GM21576 (cell line): ENCODE data around the gene AKIRIN2.

Source experiments
- ATAC-seq: cut with Tn5 transposase; IDR thresholded peaks from one replicate; pipeline ENCODE4 v1.9.1; 2021; ENCODE audit warnings: mild to moderate bottlenecking, moderate library complexity; ENCODE audit not compliant: unreplicated experiment

AKIRIN2 gene

DNA sequence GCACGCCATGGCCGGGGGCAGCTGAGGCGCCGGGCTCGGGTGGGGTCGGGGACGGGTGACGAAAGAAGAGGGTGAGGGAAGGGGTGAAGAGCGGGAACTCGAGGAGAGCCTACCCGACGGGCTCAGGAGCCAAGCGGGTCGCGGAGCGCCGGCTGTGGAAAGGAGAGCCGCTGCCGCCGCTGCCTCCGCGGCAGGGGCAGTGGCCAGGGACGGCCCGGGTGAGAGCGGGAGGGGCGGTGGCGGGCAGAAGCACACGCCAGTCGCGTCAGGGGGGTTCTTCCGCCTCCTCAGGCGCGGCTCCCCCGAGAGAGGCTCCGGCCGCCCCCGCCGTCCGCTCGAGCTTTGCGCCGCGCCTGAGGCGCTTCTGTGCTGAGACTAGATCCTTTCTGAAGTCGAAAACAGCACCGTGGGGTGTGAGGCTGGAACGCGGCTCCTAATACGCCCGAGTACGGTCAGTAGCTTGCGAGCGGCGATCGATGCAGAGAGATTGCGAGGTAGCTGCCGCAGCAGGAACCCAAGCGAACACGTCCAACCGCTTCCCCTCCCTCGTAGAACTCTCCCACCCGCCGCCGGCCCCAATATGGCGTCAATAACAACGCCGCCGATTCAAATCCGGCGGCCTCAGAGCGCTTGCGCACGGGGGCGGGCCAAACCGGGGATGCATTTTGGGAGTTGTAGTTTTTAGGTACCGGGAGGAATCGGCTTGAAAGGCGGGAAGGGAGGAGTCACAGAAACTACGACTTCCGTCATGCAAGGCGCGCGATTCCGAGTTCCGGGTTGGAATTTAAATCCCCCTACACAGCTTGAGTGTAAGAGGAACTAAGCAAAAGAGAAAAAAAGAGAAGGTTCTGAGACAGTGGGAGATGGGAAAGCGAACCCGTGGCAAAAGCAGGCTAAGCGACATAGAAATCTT is at the start of gene AKIRIN2:
AKIRIN2 (minus strand) TSS at position 558 of the 913 bp plus-strand sequence; CDS start at position 9, 549 bp downstream.
- peak; percentile 67 for ATAC-seq

DNA sequence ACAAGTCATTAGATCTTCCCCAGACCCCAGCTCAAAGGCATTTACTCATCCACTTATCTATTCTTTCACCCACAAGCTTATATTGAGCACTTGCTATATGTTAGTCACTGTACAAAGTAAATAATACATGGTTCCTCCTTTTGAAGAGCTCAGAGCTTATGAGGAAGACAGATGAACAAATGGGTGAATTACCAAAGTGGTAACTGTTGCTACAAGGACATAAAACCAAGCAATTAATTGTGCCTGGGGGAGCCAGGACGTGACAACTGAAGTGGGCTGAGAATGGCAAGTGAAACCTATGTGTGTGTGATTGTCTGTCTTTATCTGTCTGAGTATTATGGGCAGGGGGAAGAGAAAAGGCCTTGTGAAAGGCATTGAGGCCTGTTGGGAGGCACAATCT is 45.6 kb upstream of the AKIRIN2 start:
- ATAC-seq, result no peak

DNA sequence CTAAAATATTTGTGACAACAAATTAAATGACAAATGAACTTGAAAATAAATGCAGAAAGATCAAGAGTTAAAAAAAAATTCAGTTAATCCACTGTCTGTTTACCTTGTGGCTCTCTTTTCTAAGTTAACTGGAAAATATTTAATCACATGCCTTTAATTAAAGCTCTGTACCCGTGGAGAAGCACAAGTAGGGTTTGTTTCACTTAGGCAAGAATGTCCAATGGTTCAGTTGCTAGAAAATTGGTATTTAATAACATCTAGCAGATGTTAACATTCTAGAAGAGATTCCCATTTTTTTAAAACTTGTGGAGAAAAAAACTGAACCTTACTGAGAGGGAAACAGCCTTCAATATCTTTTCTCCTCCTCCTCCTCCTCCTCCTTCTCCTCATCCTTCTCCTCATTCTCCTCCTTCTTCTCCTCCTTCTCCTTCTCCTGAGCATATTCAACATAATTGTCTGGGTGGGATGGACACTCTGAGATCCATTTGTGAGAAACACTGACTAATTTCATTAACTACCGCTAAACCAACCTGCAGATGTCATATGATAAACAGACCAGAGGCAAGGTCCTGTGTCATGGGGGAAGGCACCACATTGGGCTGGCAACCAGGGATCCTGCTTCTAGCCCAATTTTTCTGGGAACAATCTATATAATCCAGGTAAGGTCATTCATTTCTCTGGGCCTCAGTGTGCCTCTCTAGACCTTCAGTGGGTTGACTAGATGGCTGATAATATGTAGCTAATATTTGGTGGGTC is 44.1 kb upstream of the AKIRIN2 start:
- ATAC-seq, result no peak

DNA sequence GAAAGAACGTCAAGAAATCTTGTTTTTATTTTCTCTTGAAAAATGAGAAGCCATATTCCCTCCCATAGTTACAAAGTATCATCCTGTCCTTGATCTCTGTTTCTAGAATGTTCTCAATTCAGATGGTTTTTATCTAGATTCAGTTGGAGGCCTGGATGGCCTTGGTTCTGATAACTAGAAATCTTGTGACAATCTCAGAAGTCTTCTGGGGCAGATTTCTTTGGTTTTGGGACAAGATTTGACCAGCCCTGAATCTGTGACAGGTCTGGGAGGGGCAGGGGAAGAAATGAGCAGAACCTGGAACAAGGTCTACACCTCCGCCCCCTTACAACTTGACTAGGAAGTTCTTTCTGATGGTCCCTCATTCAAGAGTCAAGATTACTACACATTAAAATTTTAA is 41.4 kb upstream of the AKIRIN2 start:
- ATAC-seq, result no peak

DNA sequence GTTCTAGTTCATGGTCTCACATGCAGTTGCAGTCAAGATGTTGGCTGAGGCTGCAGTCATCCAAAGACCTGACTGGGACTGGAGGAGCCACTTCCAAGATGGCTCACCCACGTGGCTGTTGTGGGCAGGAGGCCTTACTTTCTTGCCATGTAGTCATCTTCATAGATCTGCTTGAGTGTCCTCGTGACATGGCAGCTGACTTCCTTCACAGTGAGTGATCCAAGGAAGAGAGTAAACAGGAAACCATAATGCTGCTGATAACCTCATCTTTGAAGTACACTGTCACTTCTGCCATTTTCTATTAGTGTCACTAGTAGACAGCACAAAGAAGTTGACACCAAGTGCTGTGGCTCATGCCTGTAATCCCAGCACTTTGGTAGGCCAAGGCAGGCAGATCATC is 40.1 kb upstream of the AKIRIN2 start:
- ATAC-seq, result peak; percentile 42

DNA sequence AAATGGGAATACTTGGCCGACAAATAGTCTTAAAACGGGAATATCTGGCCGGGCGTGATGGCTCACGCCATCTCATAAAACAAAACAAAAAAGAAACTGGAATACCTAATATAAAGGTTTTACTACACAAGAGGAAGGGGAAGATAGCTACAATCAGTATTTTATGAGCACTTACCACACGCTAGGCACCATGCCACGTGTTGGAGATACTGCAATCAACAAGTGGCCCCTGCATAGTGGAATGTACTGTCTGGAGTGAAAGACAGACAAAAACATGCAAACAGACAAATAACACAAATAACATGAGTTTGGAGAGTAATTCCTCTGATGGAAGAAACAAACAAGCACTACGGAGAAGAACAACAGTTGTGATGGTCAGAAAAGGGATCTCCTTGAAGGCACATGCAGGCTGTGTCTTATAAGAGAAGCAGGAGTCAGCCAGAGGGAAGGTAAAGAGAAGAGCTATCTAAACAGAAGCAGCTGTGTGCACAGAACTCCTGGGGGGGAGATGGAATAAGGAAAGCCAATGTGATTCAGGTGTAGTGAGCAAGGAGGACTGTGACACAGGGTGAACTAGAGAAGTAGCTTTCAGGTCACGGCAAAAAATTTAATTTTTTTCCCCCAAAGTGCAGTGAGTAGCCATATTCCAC is 39.1 kb upstream of the AKIRIN2 start:
- no peak for ATAC-seq

DNA sequence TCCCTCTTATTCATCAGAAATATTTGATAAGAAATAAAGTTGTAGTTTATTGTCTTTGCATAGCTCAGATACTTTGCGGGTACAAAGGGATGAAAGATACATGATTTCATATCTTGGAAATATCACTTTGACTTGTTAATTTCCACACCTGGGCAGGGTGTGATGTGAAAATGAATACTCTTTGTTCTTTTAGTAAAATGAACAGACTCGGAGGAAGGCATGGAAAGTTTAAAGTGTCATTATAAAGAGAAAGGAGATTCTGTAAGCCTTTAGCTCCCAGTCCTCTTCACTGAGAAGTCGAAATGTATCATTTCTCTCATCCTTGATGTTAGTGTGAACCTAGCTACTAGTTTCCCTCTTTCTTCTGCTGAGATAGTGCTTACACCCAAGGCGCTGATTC is 36.7 kb upstream of the AKIRIN2 start:
- ATAC-seq, result no peak

DNA sequence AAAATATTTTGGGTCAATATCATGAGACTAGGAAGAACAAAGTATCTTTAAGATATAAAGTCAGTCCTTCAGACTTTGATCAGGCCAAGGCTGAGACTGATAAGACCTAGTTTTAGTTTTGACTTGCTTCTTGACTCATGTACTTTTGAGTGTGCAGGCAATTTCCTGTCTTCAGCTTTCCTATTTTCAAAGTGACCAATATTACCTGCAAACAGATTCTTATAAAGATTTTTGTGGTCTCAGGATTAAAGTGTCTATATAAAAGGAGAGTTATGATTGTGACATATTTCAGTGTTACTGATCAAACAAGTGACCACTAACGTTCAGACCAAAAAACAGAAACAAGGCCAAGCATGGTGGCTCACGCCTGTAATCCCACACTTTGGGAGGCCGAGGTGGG is 36.0 kb upstream of the AKIRIN2 start:
- ATAC-seq, result peak; percentile 41

DNA sequence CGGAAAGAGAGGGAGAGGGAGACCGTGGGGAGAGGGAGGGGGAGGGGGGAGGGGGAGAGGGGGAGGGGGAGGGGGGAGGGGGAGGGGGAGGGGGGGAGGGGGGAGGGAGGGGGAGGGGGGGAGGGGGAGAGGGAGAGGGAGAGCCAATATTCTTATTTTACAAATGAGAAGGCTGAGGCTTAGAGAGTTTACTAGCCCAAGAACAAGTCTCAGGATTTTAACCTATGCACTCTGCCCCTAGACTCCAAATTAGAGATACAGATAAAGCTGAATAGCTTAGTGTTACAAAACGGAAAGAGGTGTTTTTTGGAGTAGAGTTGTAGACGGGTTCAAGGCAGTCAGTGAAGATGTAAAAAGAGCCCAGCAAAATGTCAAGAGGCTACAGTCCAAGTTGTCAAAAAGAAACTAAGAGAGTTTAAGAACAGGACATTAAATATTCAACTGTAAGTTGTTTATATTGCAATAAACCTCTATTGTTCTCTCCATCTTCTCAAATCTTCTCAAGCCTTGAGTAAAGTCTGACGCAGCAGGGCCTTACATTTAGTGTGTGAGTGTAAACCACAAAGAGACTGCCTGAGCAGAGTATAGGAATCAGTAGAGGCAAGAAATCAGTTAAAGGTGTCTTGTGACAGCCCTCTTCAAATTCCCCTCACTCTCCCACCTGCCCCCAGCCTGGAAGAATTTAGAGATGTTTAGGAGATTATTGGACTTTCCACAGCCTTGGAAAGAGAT is 34.9 kb upstream of the AKIRIN2 start:
- ATAC-seq, result no peak

DNA sequence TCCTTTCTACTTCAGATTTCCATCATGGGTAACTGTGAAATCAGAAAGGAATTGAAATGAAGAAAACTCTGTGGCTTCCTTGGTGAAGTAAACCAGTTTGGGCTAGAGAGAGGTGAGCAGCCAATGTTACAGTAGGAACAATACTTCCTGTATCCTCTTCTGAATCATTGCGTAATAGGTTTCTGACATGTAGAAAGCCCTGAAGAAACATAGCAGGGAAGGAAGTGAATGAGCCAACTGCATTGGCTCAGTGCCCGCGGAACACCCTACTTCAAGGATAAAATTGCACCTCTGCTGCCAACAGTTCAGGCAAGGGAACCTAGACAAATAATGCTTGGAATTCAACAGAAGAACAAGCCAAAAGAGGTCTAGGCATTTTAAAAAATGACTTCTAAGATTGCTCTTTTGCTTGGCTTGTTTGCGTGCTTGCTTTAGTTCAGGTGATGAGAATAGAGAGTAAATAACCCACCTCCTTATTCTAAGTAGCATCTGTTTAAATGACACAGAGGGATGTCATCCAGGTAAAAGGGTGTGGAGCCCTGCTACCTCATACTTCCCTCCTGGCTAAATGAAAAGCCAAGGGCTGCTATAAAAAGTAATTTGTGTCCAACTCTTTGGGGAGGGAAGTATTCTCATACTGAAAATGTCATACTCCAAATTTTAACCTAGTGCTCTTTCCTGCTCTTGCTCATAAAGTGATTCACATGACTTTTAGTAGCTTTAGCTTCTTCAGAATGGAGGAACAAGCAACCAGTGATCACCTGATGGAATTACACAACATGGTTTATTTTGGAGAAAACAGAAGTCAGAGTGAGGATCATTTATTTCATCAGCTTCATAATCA is 30.0 kb upstream of the AKIRIN2 start:
- peak; percentile 74 for ATAC-seq

DNA sequence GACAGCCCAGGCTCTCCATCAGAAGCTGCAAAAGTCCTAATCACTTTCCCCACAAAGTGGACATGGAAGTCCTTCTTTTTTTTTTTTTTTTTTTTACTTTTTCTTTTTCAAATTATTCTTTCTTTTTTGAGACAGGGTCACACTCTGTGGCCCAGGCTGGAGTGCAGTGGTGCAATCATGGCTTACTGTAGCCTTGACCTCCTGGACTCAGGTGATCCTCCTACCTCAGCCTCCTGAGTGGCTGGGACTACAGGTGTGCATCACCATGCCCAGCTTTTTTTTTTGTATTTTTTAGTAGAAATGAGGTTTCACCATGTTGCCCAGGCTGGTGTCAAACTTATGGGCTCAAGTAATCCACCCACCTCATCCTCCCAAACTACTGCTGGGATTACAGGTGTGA is 29.0 kb upstream of the AKIRIN2 start:
- ATAC-seq, result no peak

DNA sequence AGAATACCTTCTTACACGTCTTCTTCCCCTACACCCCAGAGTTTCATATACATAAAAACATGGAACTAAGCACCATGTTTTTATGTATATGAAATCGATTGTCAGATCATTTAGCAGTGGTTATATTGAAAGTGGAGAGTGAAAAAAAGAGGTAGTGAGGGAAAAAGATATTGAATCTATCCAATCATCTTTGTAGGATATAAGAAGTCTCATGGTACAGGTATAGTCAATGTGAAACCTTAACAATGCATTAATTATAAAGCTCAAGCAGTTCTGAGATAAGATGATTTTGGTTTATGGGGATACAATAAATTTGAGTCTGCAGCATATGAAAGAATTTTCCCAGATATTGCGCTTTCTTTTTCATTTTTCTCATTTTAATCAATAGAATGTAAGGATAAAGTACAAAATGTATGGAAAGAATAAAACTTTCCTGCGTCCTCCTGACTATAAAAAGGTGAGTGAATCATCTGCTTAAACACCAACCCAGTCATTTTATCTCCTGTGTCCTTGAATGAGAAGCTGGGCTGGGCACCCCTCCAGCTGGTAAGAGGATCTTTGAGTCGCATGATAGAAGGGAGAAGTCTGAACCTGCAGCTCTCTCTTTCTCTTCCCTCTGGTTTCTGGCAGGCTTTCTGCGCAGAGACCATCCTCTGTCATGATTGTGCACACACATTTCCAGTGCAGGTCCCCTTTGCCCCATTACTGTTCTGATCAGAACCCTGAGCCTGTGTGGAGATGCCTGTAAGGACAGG is 28.1 kb upstream of the AKIRIN2 start:
- no peak for ATAC-seq

DNA sequence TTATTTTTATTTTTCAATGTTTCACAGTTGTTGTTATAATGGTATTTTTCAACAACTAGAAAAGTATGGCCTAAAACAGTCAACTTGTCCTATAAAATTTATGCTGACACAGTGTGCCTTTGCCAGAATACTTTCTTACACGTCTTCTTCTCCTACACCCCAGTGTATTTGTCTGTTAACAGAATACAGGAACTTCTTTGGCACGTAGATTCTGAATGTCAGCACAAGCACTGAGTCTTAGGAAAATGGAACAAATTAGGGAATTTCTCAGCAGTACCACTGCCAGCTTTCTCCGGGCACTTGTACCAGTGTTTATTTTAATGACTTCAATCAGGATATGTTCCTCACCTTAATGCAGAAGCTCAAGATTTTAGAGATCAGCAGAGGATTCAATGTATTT is 26.7 kb upstream of the AKIRIN2 start:
- ATAC-seq, result no peak

DNA sequence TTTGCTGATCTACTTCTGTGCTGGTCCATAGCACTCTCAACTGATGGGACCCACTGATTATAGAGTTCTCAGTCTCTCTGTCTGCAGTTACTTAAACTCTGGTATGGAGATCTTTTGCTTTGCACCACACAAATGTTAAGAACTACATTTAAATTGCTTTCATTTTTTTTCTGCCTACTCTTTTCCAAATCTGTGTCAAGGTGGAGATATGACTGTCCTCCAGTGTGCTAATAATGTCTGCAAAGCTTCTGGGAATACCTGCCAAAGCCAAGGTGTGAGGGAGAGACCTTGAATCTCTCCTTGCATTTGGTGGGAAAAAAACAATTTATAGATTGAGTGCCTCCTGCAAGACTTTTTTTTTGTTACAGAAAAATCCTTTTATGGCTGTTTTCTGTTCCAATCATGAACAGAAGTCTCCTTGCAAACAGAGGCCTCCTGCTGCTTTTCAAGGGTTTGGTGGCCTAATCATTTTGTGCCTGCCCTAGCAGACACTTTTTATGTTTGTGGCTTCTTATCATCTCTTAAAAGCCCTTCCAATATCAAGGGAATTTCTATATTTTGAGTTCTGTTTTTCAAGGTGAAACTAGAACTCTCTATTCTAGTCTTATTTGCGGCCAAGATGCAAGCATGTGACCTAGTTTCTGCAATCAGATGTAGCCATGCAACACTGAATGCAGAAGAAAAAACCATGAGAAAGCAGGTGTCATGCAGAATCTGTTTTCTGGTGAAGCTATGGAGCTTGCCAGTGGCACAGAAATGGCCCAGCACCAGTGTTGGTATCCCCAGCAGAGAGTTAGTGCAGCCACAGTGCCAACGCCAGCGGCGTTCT is 23.2 kb upstream of the AKIRIN2 start:
- peak; percentile 84 for ATAC-seq

DNA sequence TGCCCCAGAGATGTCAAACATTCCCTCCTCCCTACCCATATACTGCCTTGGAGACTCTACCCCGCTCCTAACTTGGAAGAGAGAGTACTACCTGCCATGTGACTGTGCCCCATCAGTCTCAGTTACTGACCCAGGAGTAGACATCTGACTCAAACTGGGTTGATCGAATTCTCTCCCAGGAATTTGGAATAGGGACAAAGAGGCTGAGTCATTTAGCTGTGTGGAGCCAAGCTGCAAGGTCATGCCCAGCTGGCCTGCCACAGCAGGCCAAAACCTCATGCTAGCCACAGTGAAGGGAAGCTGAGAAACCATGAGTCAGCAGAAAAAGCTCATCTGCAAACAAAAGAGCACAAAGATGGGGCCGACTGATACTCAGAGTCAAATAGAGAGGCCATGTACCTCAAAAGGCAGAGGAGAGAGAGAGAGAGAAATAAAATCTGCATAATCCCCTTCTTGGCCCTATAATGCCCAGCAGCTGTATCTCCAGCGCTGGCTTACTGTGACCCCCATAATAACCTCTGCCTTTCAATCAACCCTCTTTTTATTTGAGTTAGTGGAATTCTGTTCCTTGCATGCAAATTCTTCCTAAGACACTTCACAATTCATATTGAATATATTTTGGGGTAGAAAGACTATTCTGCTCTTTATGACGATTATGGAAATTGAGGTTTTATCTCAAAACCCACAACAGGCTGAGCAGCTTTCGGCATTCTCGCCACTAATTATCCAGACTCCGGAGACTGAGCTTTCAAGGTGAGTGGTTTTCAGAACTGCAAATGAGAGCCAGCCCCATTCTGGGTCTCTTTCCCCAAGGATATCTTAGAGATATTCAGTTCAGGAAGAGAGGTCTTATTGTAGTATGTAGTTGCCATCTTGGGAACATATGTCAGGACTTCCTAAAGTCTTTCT is 21.4 kb upstream of the AKIRIN2 start:
- ATAC-seq, result no peak

DNA sequence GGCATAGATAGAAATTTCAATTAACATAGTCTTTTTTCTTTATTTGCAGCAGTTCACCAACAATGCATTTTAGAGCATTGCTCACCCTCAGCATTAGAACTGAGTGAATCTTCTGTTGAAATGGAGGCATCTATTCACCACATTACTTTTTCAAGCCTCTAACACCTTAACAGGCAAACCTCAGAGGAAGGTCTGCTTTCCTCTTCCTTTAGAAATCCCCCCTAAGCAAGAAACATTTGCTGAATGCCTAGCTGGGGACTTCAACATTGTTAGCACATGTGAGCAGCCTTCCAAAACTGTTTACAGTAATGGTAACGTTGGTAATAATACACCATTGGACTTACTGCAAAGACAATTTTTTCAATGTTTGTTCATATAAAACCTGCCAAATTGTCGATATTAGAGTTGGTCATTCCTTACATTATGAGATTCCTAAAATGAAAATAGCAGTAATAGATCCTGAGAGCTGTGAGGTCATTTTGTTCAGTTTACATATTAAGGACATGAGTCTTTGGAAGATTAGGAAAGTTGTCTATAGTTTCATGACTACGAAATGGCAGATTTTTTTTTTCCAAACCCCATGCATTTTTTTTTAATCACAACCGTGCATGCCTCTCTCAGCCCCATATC is 20.6 kb upstream of the AKIRIN2 start:
- no peak for ATAC-seq

DNA sequence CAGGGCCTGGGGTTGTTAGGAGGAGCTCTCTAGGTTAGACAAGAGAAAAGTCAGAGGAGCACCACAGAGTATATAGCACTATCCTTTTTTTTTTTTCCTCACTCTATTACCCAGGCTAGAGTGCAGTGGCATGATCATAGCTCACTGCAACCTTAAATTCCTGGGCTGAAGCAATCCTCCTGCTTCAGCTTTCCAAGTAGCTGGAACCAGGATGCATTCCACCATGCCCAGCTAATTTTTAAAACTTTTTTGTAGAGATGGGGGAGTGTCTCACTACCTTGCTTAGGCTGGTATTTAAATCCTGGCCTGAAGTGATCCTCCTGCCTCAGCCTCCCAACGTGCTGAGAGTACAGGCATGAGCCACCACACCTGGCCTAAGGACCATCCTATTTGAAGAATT is 19.3 kb upstream of the AKIRIN2 start:
- ATAC-seq, result no peak
